ENCODE measurements around the gene FAM24B.

Gene FAM24B

GRCh38 chr10:122856902-122857301, 22.5 kb downstream of the FAM24B start:
- DNase-seq: no peak

- no peak for DNase-seq
Measured at GRCh38 chr10:122855745-122856144, 23.6 kb downstream of the FAM24B start.

- no peak for DNase-seq
Measured at GRCh38 chr10:122854648-122855047, 24.7 kb downstream of the FAM24B start.

- no peak for DNase-seq
Measured at GRCh38 chr10:122853665-122854313, 25.6 kb downstream of the FAM24B start.

- DNase-seq: no peak
Measured at GRCh38 chr10:122852261-122852660, 27.1 kb downstream of the FAM24B start.

GRCh38 chr10:122850705-122851640, 28.4 kb downstream of the FAM24B start:
- DNase-seq: no peak

GRCh38 chr10:122849900-122850605, 29.3 kb downstream of the FAM24B start:
- DNase-seq: no peak

GRCh38 chr10:122849090-122849489, 30.3 kb downstream of the FAM24B start:
- no peak for DNase-seq

GRCh38 chr10:122847782-122848604, 31.4 kb downstream of the FAM24B start:
- DNase-seq: no peak

- DNase-seq: no peak
Measured at GRCh38 chr10:122845783-122846332, 33.5 kb downstream of the FAM24B start, which contains the start of gene CUZD1. Gene CUZD1 (minus strand): TSS chr10:122845857. CDS start chr10:122845843, 14 bp downstream.

- DNase-seq: no peak
Measured at GRCh38 chr10:122844146-122844545, 35.2 kb downstream of the FAM24B start.

- no peak for DNase-seq
Measured at GRCh38 chr10:122841569-122841968, 37.8 kb downstream of the FAM24B start.

- DNase-seq: no peak
Measured at GRCh38 chr10:122839505-122839904, 39.9 kb downstream of the FAM24B start.

- no peak for DNase-seq
Measured at GRCh38 chr10:122838880-122839279, 40.5 kb downstream of the FAM24B start.

- DNase-seq: no peak
Measured at GRCh38 chr10:122835908-122836307, 43.5 kb downstream of the FAM24B start.

GRCh38 chr10:122830965-122831353, 48.4 kb downstream of the FAM24B start:
- no peak for DNase-seq

- no peak for DNase-seq
Measured at GRCh38 chr10:122830273-122830964, 49.0 kb downstream of the FAM24B start.

GRCh38 chr10:122829454-122829853, 49.9 kb downstream of the FAM24B start:
- DNase-seq: no peak

- DNase-seq: no peak
Measured at GRCh38 chr10:122828716-122829255, 50.6 kb downstream of the FAM24B start.

- no peak for DNase-seq
Measured at GRCh38 chr10:122827302-122827701, 52.1 kb downstream of the FAM24B start.
